Measurements from ENCODE around the gene AHNAK2. TPM values are rescaled to one million over a fixed set of nuclear protein-coding genes. Genes with fewer than 3 reads are reported as not detected.

Gene AHNAK2
- total and polyA plus RNA-seq, 9 of the 15 experiments (the other 6 are each of a cell fraction or from before 2014, with no cell fraction given), result 0.04 to 0.09 (median 0.04) TPM; not detected in 6

GRCh38 chr14:104932676-104933631 is 45.2 kb downstream of the AHNAK2 start (continued):
- TF ChIP-seq MCM3 (IDR thresholded peaks at IDR 0.05) (no peak), KHSRP (IDR thresholded peaks at IDR 0.05) (no peak), ZFP36 (IDR thresholded peaks at IDR 0.05; ENCODE audit: low read depth, low read length, partially characterized antibody) (peak; percentile 94), VEZF1 (CRISPR knock-in tag; IDR thresholded peaks at IDR 0.05) (peak; percentile 66), FIP1L1 (IDR thresholded peaks at IDR 0.05; ENCODE audit: low read depth, low read length, poor library complexity, severe bottlenecking) (peak; percentile 24), ZFX (CRISPR knock-in tag; IDR thresholded peaks at IDR 0.05) (no peak), SAFB (IDR thresholded peaks at IDR 0.05; ENCODE audit: borderline replicate concordance, low read depth, low read length) (peak; percentile 74; the same call in 1 of the 2 replicates), NKRF (IDR thresholded peaks at IDR 0.05; ENCODE audit: borderline replicate concordance) (no peak), HNRNPLL (IDR thresholded peaks at IDR 0.05; ENCODE audit: low read depth, low read length, poor library complexity, severe bottlenecking) (peak; percentile 37), ZNF239 (CRISPR knock-in tag; IDR thresholded peaks at IDR 0.05) (no peak), HDGF (IDR thresholded peaks at IDR 0.05) (no peak), RBM25 (IDR thresholded peaks at IDR 0.05; ENCODE audit: low read depth, low read length, severe bottlenecking) (no peak), RAD21 (CRISPR knock-in tag; conservative IDR thresholded peaks at IDR 0.05 in 1 of 2, IDR thresholded peaks at IDR 0.05 in 1 of 2) (peak in 1 of 2 experiments; percentile 32; a peak in 1 of 4 replicates), MYC (IDR thresholded peaks at IDR 0.05; ENCODE audit: low read depth, low read length) (peak; percentile 38; the same call in 1 of the 2 replicates), MYC (CRISPR knock-in tag; IDR thresholded peaks at IDR 0.05; ENCODE audit: borderline replicate concordance, low read depth) (no peak), RBFOX2 (IDR thresholded peaks at IDR 0.05; ENCODE audit: low read depth, low read length) (peak; percentile 64), DDX20 (tag; IDR thresholded peaks at IDR 0.05; ENCODE audit: low read depth) (no peak), ZNF224 (CRISPR knock-in tag; IDR thresholded peaks at IDR 0.05) (no peak), CEBPB (tag; IDR thresholded peaks at IDR 0.05) (no peak), ZNF184 (CRISPR knock-in tag; IDR thresholded peaks at IDR 0.05) (no peak), ZNF165 (CRISPR knock-in tag; IDR thresholded peaks at IDR 0.05; ENCODE audit: borderline replicate concordance) (no peak), GATAD2A (IDR thresholded peaks at IDR 0.05) (no peak)
- TF ChIP-seq, protein P1, sequence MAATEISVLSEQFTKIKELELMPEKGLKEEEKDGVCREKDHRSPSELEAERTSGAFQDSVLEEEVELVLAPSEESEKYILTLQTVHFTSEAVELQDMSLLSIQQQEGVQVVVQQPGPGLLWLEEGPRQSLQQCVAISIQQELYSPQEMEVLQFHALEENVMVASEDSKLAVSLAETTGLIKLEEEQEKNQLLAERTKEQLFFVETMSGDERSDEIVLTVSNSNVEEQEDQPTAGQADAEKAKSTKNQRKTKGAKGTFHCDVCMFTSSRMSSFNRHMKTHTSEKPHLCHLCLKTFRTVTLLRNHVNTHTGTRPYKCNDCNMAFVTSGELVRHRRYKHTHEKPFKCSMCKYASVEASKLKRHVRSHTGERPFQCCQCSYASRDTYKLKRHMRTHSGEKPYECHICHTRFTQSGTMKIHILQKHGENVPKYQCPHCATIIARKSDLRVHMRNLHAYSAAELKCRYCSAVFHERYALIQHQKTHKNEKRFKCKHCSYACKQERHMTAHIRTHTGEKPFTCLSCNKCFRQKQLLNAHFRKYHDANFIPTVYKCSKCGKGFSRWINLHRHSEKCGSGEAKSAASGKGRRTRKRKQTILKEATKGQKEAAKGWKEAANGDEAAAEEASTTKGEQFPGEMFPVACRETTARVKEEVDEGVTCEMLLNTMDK (IDR thresholded peaks at IDR 0.05; ENCODE audit: borderline replicate concordance, insufficient read depth, low read depth, low read length, poor library complexity, severe bottlenecking), result peak; percentile 79

Measured in K562 (cell line).